ACC112 (cell line): ENCODE results near the gene DACH2.

ENCODE experiments used
- H2AFZ ChIP-seq: fragments of 200-600 bp; sonication (generic); one replicate; pipeline ENCODE4 v1.6.0; 2017; ENCODE audit warnings: antibody characterized with exemption, low read length; ENCODE audit not compliant: unreplicated experiment
- H3K27ac ChIP-seq: fragments of 200-600 bp; sonication (generic); 2 replicates; pipeline ENCODE4 v1.5.1; 2014; ENCODE audit warnings: low read depth, mild to moderate bottlenecking, antibody characterized with exemption, low read length, moderate library complexity
- H3K27me3 ChIP-seq: fragments of 200-600 bp; sonication (generic); 2 replicates; pipeline ENCODE4 v1.6.1; 2014; ENCODE audit warnings: mild to moderate bottlenecking, antibody characterized with exemption, low read length, moderate library complexity, mixed read lengths; ENCODE audit not compliant: insufficient read depth
- H3K36me3 ChIP-seq: fragments of 200-600 bp; sonication (generic); 2 replicates; pipeline ENCODE4 v1.6.1; 2016; ENCODE audit warnings: mild to moderate bottlenecking, antibody characterized with exemption, low read length, moderate library complexity, mixed read lengths; ENCODE audit not compliant: insufficient read depth
- H3K4me1 ChIP-seq: fragments of 200-600 bp; sonication (generic); one replicate; pipeline ENCODE4 v1.6.1; 2016; ENCODE audit warnings: low read length, mixed read lengths; ENCODE audit not compliant: insufficient read depth, unreplicated experiment, control insufficient read depth
- H3K4me3 ChIP-seq: fragments of 200-600 bp; sonication (generic); 2 replicates; pipeline ENCODE4 v1.5.1; 2014; ENCODE audit warnings: mild to moderate bottlenecking, low read depth, low read length
- H3K79me2 ChIP-seq: fragments of 200-600 bp; sonication (generic); one replicate; pipeline ENCODE4 v1.6.0; 2016; ENCODE audit warnings: low read length; ENCODE audit not compliant: control insufficient read depth, unreplicated experiment, insufficient read depth

The DACH2 gene

DNA sequence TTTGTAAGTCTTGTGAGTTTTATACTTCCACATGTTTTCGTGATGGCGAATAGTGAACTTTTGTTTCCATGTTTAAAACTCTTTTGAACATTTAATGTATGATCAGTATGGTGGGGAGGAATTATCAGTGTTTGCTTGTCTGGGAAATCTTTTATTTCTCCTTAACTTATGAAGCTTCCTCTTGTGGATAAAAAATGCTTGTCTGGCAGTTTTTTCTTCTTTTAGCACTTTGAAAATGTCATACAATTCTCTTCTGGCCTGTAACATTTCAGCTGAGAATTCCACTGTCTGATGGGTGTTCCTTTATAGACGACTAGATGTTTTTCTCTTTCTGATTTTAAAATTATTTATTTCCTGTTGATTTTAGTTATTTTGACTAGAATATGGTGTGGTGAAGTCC is 576.0 kb downstream of the DACH2 start:
- no peak overlapping the region for H3K27ac ChIP-seq
- no peaks in the 10 kb centered on the region for H3K79me2 ChIP-seq
- no peak overlapping the region for H2AFZ ChIP-seq
- H3K36me3 ChIP-seq = no peaks in the 10 kb centered on the region
- H3K4me3 ChIP-seq = no peak overlapping the region
- no peaks in the 10 kb centered on the region for H3K27me3 ChIP-seq
- no peaks in the 10 kb centered on the region for H3K4me1 ChIP-seq

DNA sequence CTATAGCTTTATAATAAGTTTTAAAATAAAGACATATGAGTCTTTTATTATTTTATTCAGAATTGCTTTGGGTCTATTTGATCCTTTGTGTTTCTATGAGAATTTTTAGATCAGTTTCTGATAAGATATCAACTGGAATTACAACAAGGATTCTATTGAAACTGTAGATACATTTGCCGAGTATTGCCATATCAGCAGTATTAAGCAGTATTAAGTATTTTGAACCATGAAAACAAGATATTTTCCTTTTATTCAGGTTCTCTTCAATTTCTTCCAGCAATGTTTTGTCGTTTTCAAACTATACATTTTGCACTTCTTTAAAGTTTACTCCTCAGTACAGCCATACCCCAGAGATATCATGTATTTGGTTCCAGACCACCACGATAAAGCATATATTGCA is 598.8 kb downstream of the DACH2 start:
- no peak overlapping the region for H2AFZ ChIP-seq
- H3K36me3 ChIP-seq = no peaks in the 10 kb centered on the region
- H3K4me1 ChIP-seq = no peaks in the 10 kb centered on the region
- H3K4me3 ChIP-seq = no peak overlapping the region
- no peaks in the 10 kb centered on the region for H3K27me3 ChIP-seq
- H3K79me2 ChIP-seq = no peaks in the 10 kb centered on the region
- H3K27ac ChIP-seq = no peak overlapping the region

DNA sequence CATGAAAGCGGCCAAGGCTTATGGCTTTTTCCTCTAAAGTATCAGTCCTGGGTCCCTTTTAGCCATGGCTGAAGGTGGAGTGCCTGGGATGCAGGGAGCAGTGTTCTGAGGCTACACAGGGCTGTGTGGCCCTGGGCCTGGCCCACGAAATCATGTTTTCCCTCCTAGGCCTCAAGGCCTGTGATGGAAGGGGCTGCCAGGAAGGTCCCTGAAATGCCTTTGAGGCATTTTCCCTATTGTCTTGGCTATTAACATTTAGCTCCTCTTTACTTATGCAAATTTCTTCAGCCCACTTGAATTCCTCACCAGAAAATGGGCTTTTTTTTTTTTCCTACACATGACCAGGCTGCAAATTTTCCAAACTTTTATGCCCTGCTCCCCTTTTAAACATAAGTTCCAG is 657.0 kb downstream of the DACH2 start:
- H3K27ac ChIP-seq = no peak overlapping the region
- no peaks in the 10 kb centered on the region for H3K4me1 ChIP-seq
- no peaks in the 10 kb centered on the region for H3K27me3 ChIP-seq
- H3K79me2 ChIP-seq = no peaks in the 10 kb centered on the region
- no peak overlapping the region for H2AFZ ChIP-seq
- H3K36me3 ChIP-seq = no peaks in the 10 kb centered on the region
- no peak overlapping the region for H3K4me3 ChIP-seq

DNA sequence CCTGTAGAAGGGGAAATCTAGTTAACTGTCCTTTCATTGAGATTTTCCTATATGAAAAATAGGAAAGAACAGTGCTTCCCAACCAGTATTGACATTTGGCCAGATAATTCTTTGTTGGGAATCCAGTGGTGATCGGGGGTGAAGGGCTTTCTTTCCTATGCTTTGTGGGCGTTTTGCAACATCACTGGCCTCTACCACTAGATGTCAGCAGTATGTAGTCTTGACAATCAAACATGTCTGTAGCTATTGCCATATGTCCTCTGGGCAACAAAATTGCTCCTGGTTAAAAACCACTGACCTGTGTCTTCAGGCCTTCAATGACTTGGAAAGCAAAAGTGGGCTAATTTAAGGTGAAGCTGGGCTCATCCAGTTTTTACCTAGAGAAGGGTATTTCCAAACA is 658.5 kb downstream of the DACH2 start:
- Histone ChIP-seq H3K79me2 (no peaks in the 10 kb centered on the region), H3K36me3 (no peaks in the 10 kb centered on the region), H3K4me1 (no peaks in the 10 kb centered on the region), H3K4me3 (no peak overlapping the region), H3K27ac (no peak overlapping the region), H3K27me3 (no peaks in the 10 kb centered on the region), H2AFZ (no peak overlapping the region)

DNA sequence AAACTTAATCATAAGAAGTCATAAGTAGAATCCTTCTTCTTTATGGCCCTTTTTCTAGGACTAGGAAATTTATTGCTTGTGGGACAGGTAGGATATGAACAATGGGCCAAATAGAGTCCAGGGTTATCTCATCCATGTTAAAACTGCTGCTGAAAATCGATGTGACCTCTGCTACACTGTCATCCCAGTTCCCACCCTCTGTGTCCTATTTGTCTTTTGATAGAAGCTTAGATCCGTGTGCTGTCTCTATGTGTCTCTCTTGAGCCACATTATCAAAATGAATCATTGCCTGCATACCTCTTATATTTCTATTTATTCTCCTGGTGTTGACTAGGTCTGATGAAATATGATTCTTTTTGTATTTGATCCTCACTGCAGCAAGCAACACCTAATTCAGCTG is 661.4 kb downstream of the DACH2 start:
- Histone ChIP-seq H3K4me3 (no peak overlapping the region), H3K4me1 (no peaks in the 10 kb centered on the region), H3K36me3 (no peaks in the 10 kb centered on the region), H3K27ac (no peak overlapping the region), H3K27me3 (no peaks in the 10 kb centered on the region), H2AFZ (no peak overlapping the region), H3K79me2 (no peaks in the 10 kb centered on the region)

DNA sequence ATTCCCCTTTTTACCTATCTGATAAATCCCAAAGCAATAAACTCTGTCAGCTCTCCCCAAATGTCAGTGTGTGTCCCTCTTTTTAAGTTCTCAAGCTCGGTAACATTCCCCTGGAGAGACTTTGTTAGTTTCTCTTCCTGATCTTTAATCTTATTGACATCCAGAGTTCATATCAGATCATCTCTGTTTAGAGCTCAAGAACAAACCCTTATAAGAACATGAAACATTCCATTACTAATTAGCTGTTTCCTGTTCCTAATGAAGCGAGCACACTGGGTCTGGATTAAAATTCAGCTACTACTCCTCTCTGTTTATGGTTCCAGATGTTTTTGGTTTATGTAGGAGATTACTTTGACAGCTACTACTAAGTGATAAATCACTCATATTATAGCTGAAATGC is 681.5 kb downstream of the DACH2 start:
- no peaks in the 10 kb centered on the region for H3K36me3 ChIP-seq
- H3K27ac ChIP-seq = no peak overlapping the region
- no peak overlapping the region for H3K4me3 ChIP-seq
- H3K27me3 ChIP-seq = no peaks in the 10 kb centered on the region
- no peaks in the 10 kb centered on the region for H3K79me2 ChIP-seq
- no peak overlapping the region for H2AFZ ChIP-seq
- H3K4me1 ChIP-seq = no peaks in the 10 kb centered on the region

DNA sequence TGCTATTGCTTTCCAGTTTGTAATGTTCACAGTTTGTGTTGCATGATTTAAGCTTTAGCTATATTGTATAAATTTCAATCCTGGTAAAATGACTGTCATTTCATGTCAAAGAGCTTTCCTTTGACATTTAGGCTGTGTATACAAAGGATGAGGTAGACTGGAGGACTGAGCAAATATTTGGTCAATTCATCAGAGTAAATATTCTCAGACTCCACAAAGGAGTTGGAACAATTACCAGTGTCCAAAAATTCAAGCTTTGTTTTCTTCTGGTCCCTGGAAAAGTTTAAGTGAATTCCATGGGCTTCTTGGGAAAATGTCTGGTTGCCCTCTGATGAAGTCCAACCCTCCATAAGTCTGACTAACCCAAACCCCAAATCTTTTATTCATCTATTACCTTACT is 682.4 kb downstream of the DACH2 start:
- H3K27ac ChIP-seq = no peak overlapping the region
- no peak overlapping the region for H2AFZ ChIP-seq
- H3K36me3 ChIP-seq = no peaks in the 10 kb centered on the region
- H3K4me1 ChIP-seq = no peaks in the 10 kb centered on the region
- H3K79me2 ChIP-seq = no peaks in the 10 kb centered on the region
- no peak overlapping the region for H3K4me3 ChIP-seq
- no peaks in the 10 kb centered on the region for H3K27me3 ChIP-seq

DNA sequence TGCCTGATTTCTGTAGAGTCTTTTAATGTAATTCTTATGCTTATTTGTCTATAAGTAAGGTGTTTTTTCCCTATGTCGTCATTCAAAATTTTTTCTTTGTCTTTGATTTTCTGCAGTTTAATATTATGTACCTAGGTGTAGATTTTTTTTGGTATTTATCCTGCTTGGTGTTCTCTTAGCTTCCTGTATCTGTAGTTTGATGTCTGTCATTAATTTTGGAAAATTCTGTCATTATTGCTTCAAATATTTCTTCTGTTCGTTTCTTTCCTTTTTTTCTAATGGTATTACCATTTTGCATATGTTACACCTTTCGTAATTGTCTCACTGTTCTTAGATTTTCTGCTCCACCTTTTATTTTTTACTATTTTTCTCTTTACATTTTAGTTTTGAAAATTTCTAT is 696.9 kb downstream of the DACH2 start:
- H3K27me3 ChIP-seq = no peaks in the 10 kb centered on the region
- no peak overlapping the region for H3K27ac ChIP-seq
- H3K4me1 ChIP-seq = no peaks in the 10 kb centered on the region
- H3K79me2 ChIP-seq = no peaks in the 10 kb centered on the region
- no peak overlapping the region for H3K4me3 ChIP-seq
- no peaks in the 10 kb centered on the region for H3K36me3 ChIP-seq
- no peak overlapping the region for H2AFZ ChIP-seq
